ENCODE measurements around the gene ENSA. TPM values are rescaled to one million over a fixed set of nuclear protein-coding genes. Genes with fewer than 3 reads are reported as not detected.
"Not testable (repeated sequence)": the region's sequence is repeated elsewhere in the genome, so short reads cannot be mapped to it uniquely, and the experiment has no call there.

ENSA gene
- total and polyA plus RNA-seq, 2 of the 4 experiments (the other 2 are of a cell fraction), result 53.2 to 96.5 TPM

DNA sequence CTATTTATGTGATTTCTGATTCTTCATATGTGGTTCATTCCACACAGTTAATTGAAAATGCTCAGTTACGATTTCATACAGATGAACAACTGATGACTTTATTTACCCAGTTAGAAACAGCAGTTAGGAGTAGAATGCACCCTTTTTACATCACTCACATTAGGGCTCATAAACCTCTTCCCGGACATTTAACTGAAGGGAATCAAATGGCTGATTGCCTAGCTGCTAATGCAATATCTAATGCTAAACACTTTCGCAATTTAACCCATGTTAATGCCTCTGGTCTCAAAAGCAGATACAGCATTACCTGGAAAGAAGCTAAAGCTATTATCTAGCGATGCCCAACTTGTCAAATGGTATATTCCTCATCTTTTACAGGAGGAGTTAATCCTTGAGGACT lies 27.7 kb upstream of the ENSA start:
- H2AK9ac ChIP-seq (replicated peaks; ENCODE audit: low read depth, low read length, poor library complexity); H3K9ac ChIP-seq (ENCODE audit: low read depth, low read length); H3K27ac ChIP-seq (ENCODE audit: insufficient read depth, low read length); H3K9me3 ChIP-seq (ENCODE audit: control insufficient read depth, insufficient read depth, low read length); BruUV-seq (replicated peaks); CTCF ChIA-PET; H3K23ac ChIP-seq (ENCODE audit: low read depth, low read length); H3K79me1 ChIP-seq (ENCODE audit: low read depth in 1 of 2, low read length in 2 of 2); intact Hi-C loops (cut with micrococcal nuclease); H3K14ac ChIP-seq (replicated peaks; ENCODE audit: low read depth, low read length); H3K4me1 ChIP-seq (ENCODE audit: control insufficient read depth, insufficient read depth, low read length); H2AK5ac ChIP-seq (ENCODE audit: low read depth, low read length); dilution Hi-C loops (cut with HindIII; ENCODE audit: low sequenced_read_pairs, unreplicated experiment); H2BK120ac ChIP-seq (ENCODE audit: low read depth, low read length); H3K18ac ChIP-seq (ENCODE audit: low read depth, low read length); H3K36me3 ChIP-seq (ENCODE audit: control insufficient read depth, insufficient read depth, low read length); H2BK5ac ChIP-seq (ENCODE audit: low read depth, low read length, poor library complexity, severe bottlenecking); H3K27me3 ChIP-seq (ENCODE audit: control insufficient read depth, insufficient read depth, low read length); H4K20me1 ChIP-seq (ENCODE audit: insufficient read depth, low read length); H2BK15ac ChIP-seq (ENCODE audit: low read depth, low read length); H4K5ac ChIP-seq (ENCODE audit: low read depth, low read length); DNase-seq; H3K4me2 ChIP-seq (ENCODE audit: low read depth, low read length); H4K91ac ChIP-seq (ENCODE audit: insufficient read depth, low read depth, low read length); H4K8ac ChIP-seq (ENCODE audit: low read depth in 2 of 2, low read length in 2 of 2); in situ Hi-C loops (cut with MboI; ENCODE audit: low sequenced_read_pairs); H2BK20ac ChIP-seq (ENCODE audit: low read depth, low read length); H3K56ac ChIP-seq (ENCODE audit: extremely low read depth, insufficient read depth, low read length); H3K4ac ChIP-seq (ENCODE audit: low read depth, low read length); ATAC-seq (ENCODE audit: low read depth); H3K4me3 ChIP-seq (ENCODE audit: insufficient read depth, low read depth, low read length); H3K9me1 ChIP-seq (ENCODE audit: insufficient read depth, low read length); H2AFZ ChIP-seq (replicated peaks; ENCODE audit: low read length, poor library complexity): not testable (repeated sequence)
- POLR2A ChIA-PET (ENCODE audit: unreplicated experiment), result interaction anchor here (0.7 kb wide), 1 partner anchor 11 kb away, joined by 3 read pairs; no protein-coding TSS in a partner anchor
- WGBS, 2 experiments (ENCODE audit: extremely low coverage in 2 of 2, insufficient read length in 1 of 2), result no CpG with 5 or more reads among the region's 4 CpGs

- H4K8ac ChIP-seq (ENCODE audit: low read depth in 2 of 2, low read length in 2 of 2); H2AFZ ChIP-seq (replicated peaks; ENCODE audit: low read length, poor library complexity); H2AK5ac ChIP-seq (ENCODE audit: low read depth, low read length); H3K14ac ChIP-seq (replicated peaks; ENCODE audit: low read depth, low read length); H2BK5ac ChIP-seq (ENCODE audit: low read depth, low read length, poor library complexity, severe bottlenecking); H3K4me3 ChIP-seq (ENCODE audit: insufficient read depth, low read depth, low read length); H4K91ac ChIP-seq (ENCODE audit: insufficient read depth, low read depth, low read length); H3K9me1 ChIP-seq (ENCODE audit: insufficient read depth, low read length); H3K27ac ChIP-seq (ENCODE audit: insufficient read depth, low read length); H3K79me1 ChIP-seq (ENCODE audit: low read depth in 1 of 2, low read length in 2 of 2); H3K56ac ChIP-seq (ENCODE audit: extremely low read depth, insufficient read depth, low read length); H3K4me1 ChIP-seq (ENCODE audit: control insufficient read depth, insufficient read depth, low read length); H3K9ac ChIP-seq (ENCODE audit: low read depth, low read length); H3K27me3 ChIP-seq (ENCODE audit: control insufficient read depth, insufficient read depth, low read length); H3K36me3 ChIP-seq (ENCODE audit: control insufficient read depth, insufficient read depth, low read length); H4K5ac ChIP-seq (ENCODE audit: low read depth, low read length); H2BK15ac ChIP-seq (ENCODE audit: low read depth, low read length); H3K18ac ChIP-seq (ENCODE audit: low read depth, low read length); dilution Hi-C loops (cut with HindIII; ENCODE audit: low sequenced_read_pairs, unreplicated experiment); H4K20me1 ChIP-seq (ENCODE audit: insufficient read depth, low read length); POLR2A ChIA-PET (ENCODE audit: unreplicated experiment); H3K4me2 ChIP-seq (ENCODE audit: low read depth, low read length); in situ Hi-C loops (cut with MboI; ENCODE audit: low sequenced_read_pairs); H3K9me3 ChIP-seq (ENCODE audit: control insufficient read depth, insufficient read depth, low read length); ATAC-seq (ENCODE audit: low read depth); H2BK20ac ChIP-seq (ENCODE audit: low read depth, low read length); H3K4ac ChIP-seq (ENCODE audit: low read depth, low read length); H2AK9ac ChIP-seq (replicated peaks; ENCODE audit: low read depth, low read length, poor library complexity); H3K23ac ChIP-seq (ENCODE audit: low read depth, low read length); BruUV-seq (replicated peaks); DNase-seq; H2BK120ac ChIP-seq (ENCODE audit: low read depth, low read length): not testable (repeated sequence)
- CTCF ChIA-PET, result interaction anchor here (0.8 kb wide), 1 partner anchor 16 kb away, joined by 3 read pairs; no protein-coding TSS in a partner anchor
- intact Hi-C loops (cut with micrococcal nuclease), result loop anchor here (1.0 kb wide), 1 partner anchor 18 kb away; no protein-coding TSS in a partner anchor
- WGBS, 2 experiments (ENCODE audit: extremely low coverage in 2 of 2, insufficient read length in 1 of 2), result 100% methylated on average over 2 of the region's 10 CpGs; no CpG with 5 or more reads in 1 of the 2 experiments
These were observed 25.2 kb upstream of the ENSA start for GRCh38 chr1:150654635-150655034.
